Hepatocyte (in vitro differentiated cells): Measurements from ENCODE around the gene PPP1R3G. TPM values are rescaled to one million over a fixed set of nuclear protein-coding genes. Genes with fewer than 3 reads are reported as not detected.

Experiments
- DNase-seq: peaks from one replicate; pipeline ENCODE4 v3.0.0-alpha.2; 2016; ENCODE audit warnings: low spot score
- H2AFZ ChIP-seq: fragments of 200-600 bp; sonication (generic); 2 replicates; pipeline ENCODE4 v1.6.0; 2016; ENCODE audit warnings: antibody characterized with exemption, mild to moderate bottlenecking
- H3K27ac ChIP-seq: fragments of 200-600 bp; sonication (generic); 2 replicates; pipeline ENCODE4 v1.5.1; 2016; ENCODE audit warnings: mild to moderate bottlenecking
- H3K27me3 ChIP-seq: fragments of 200-600 bp; sonication (generic); 2 replicates; pipeline ENCODE4 v1.6.1; 2016
- H3K36me3 ChIP-seq: fragments of 200-600 bp; sonication (generic); replicated peaks from 2 replicates; pipeline ENCODE4 v1.5.1; 2016; ENCODE audit warnings: low read depth; ENCODE audit not compliant: insufficient read depth
- H3K4me1 ChIP-seq: fragments of 200-600 bp; sonication (generic); 2 replicates; pipeline ENCODE4 v1.5.1; 2016; ENCODE audit warnings: mild to moderate bottlenecking, moderate library complexity; ENCODE audit not compliant: insufficient read depth
- H3K4me2 ChIP-seq: fragments of 200-600 bp; sonication (generic); 2 replicates; pipeline ENCODE4 v1.6.0; 2016
- H3K4me3 ChIP-seq: fragments of 200-600 bp; sonication (generic); 2 replicates; pipeline ENCODE4 v1.5.1; 2016; ENCODE audit warnings: mild to moderate bottlenecking
- H3K79me2 ChIP-seq: fragments of 200-600 bp; sonication (generic); 2 replicates; pipeline ENCODE4 v1.6.0; 2017; ENCODE audit warnings: mild to moderate bottlenecking
- H3K9me2 ChIP-seq: fragments of 200-600 bp; sonication (generic); replicated peaks from 2 replicates; pipeline ENCODE4 v1.6.0; 2017; ENCODE audit warnings: mild to moderate bottlenecking; ENCODE audit not compliant: insufficient read depth
- H3K9me3 ChIP-seq: fragments of 200-600 bp; sonication (generic); 2 replicates; pipeline ENCODE4 v1.5.1; 2016; ENCODE audit warnings: low read depth, mild to moderate bottlenecking
- H4K20me1 ChIP-seq: fragments of 200-600 bp; sonication (generic); 2 replicates; pipeline ENCODE4 v1.6.0; 2016; ENCODE audit warnings: mild to moderate bottlenecking; ENCODE audit not compliant: insufficient read depth, poor library complexity, severe bottlenecking
- EZH2 ChIP-seq: fragments of 200-600 bp; sonication (generic); IDR thresholded peaks from 2 replicates; pipeline ENCODE4 v1.6.1; 2016; ENCODE audit warnings: antibody characterized with exemption, mild to moderate bottlenecking, borderline replicate concordance
- EZH2phosphoT487 ChIP-seq: fragments of 200-600 bp; sonication (generic); IDR thresholded peaks from one replicate; pipeline ENCODE4 v1.6.1; 2018; ENCODE audit warnings: antibody characterized with exemption, mild to moderate bottlenecking, low read depth, moderate library complexity; ENCODE audit not compliant: unreplicated experiment, severe bottlenecking
- WGBS: methylation state at CpG from one replicate; pipeline ENCODE4 v1.1.6; 2016; ENCODE audit warnings: low lambda C conversion rate; ENCODE audit errors: missing lambda C conversion rate; 5-methylcytosine and 5-hydroxymethylcytosine counted together
- polyA plus RNA-seq: library from polyadenylated mRNA; unstranded; fragments of >200 nt; fragmentation: Nextera tagmentation; extraction: Ambion mirVana; gene quantifications from 2 replicates; pipeline ENCODE4 v1.2.1, GENCODE V29; 2016
- total RNA-seq: library from RNA; depleted of rRNA; stranded (reverse); fragments of >200 nt; gene quantifications from 2 replicates; pipeline ENCODE4 v1.2.3, GENCODE V29; 2014
- TF ChIP-seq, protein P1 (sequence below): fragments of 200-600 bp; sonication (generic); IDR thresholded peaks from 2 replicates; pipeline ENCODE4 v1.5.1; 2016; ENCODE audit warnings: antibody characterized with exemption, mild to moderate bottlenecking; ENCODE audit not compliant: poor library complexity

The PPP1R3G gene
- total and polyA plus RNA-seq, 2 experiments from 2014 or later, result 0.47 to 0.82 TPM

DNA sequence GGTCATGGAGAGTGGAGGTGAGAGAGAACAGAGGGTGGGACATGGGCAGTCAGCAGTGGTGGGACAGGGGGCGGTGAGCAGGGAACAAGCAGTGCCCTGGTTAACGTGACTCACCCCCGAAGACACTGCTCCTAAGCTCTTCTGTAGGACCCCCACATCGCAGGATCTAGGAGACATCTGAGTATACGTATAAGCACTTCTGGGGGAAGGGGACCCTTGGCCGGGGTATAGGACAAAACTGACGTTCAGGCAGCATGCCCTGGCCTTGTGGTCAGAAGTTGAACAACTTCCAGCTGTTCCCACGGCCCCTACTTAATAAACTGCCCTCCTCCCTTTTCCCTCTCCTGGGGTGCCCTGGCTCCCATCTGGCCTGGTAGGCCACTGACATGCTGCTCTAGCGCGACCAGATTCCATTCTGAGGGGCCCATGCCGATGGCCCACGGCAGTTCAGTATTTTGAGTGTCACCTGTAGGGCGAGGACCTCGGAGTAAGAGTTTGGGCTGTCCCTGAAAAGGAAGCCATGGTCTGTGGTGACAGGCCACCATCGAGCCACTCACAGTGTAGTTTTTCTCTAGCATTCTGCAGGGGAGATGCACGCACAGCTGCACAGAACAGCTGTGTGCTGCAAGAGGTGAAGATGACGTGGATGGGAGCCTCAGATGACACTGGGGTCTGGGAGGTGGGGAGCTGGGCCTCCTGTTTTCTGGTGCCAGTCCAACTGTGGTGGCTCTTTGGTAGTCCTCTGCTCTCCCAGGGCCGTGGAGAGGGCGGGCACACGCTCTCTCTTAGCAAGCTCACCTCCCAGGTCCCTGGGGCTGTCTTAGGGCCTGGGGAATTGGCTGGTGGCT, 38.4 kb downstream of the PPP1R3G start:
- 92% methylated on average over 20 of the region's 20 CpGs for WGBS
- H4K20me1 ChIP-seq, result no peaks in the 10 kb centered on the region
- H3K27me3 ChIP-seq, result no peaks in the 10 kb centered on the region
- no peak overlapping the region for H3K27ac ChIP-seq
- no peaks in the 10 kb centered on the region for H3K36me3 ChIP-seq
- H3K9me3 ChIP-seq, result no peaks in the 10 kb centered on the region
- H3K79me2 ChIP-seq, result no peaks in the 10 kb centered on the region
- no peak overlapping the region for H2AFZ ChIP-seq
- no peak for TF ChIP-seq EZH2
- TF ChIP-seq, protein P1, sequence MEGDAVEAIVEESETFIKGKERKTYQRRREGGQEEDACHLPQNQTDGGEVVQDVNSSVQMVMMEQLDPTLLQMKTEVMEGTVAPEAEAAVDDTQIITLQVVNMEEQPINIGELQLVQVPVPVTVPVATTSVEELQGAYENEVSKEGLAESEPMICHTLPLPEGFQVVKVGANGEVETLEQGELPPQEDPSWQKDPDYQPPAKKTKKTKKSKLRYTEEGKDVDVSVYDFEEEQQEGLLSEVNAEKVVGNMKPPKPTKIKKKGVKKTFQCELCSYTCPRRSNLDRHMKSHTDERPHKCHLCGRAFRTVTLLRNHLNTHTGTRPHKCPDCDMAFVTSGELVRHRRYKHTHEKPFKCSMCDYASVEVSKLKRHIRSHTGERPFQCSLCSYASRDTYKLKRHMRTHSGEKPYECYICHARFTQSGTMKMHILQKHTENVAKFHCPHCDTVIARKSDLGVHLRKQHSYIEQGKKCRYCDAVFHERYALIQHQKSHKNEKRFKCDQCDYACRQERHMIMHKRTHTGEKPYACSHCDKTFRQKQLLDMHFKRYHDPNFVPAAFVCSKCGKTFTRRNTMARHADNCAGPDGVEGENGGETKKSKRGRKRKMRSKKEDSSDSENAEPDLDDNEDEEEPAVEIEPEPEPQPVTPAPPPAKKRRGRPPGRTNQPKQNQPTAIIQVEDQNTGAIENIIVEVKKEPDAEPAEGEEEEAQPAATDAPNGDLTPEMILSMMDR, result no peak
- H3K9me2 ChIP-seq, result no peaks in the 10 kb centered on the region
- no peak overlapping the region for H3K4me2 ChIP-seq
- peaks cover 13% of the 10 kb centered on the region for H3K4me1 ChIP-seq
- no peak overlapping the region for H3K4me3 ChIP-seq
- no peak for DNase-seq

DNA sequence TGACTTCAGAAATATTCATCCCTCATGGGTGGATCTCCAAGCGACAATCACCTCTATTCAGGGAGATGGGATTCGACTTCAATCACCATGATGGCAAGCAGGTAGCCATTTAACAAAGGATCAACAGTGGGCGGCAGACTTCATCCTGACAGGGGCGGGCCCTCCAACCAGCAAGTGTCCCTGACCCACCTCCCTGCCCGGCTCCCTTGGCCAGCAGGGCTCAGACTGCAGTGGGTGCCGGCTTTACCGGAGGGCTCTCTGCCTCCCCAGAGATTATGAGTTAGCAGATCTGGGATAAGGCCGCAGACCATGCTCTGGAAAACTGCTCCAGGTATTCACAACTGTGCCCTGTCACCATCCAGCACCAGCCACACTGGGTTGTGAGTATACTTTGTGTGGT, 39.4 kb downstream of the PPP1R3G start:
- no peak overlapping the region for H3K4me3 ChIP-seq
- no peaks in the 10 kb centered on the region for H3K27me3 ChIP-seq
- H3K36me3 ChIP-seq, result no peaks in the 10 kb centered on the region
- H3K9me2 ChIP-seq, result no peaks in the 10 kb centered on the region
- TF ChIP-seq EZH2 (no peak), EZH2phosphoT487 (no peak)
- TF ChIP-seq, protein P1, result no peak
- 93% methylated on average over 8 of the region's 8 CpGs for WGBS
- no peak overlapping the region for H3K27ac ChIP-seq
- H3K9me3 ChIP-seq, result no peaks in the 10 kb centered on the region
- H3K4me2 ChIP-seq, result no peak overlapping the region
- no peak for DNase-seq
- H3K4me1 ChIP-seq, result peaks cover 13% of the 10 kb centered on the region
- no peak overlapping the region for H2AFZ ChIP-seq
- no peaks in the 10 kb centered on the region for H4K20me1 ChIP-seq
- H3K79me2 ChIP-seq, result no peaks in the 10 kb centered on the region

GRCh38 chr6:5125152-5126006, 40.2 kb downstream of the PPP1R3G start:
- TF ChIP-seq EZH2phosphoT487 (no peak), EZH2 (no peak)
- TF ChIP-seq, protein P1, result no peak
- H2AFZ ChIP-seq, result no peak overlapping the region
- no peak overlapping the region for H3K4me3 ChIP-seq
- H3K9me3 ChIP-seq, result no peaks in the 10 kb centered on the region
- peaks cover 13% of the 10 kb centered on the region for H3K4me1 ChIP-seq
- peak; percentile 62 for DNase-seq
- H3K27me3 ChIP-seq, result no peaks in the 10 kb centered on the region
- H3K4me2 ChIP-seq, result no peak overlapping the region
- H3K27ac ChIP-seq, result no peak overlapping the region
- H4K20me1 ChIP-seq, result no peaks in the 10 kb centered on the region
- no peaks in the 10 kb centered on the region for H3K79me2 ChIP-seq
- H3K9me2 ChIP-seq, result no peaks in the 10 kb centered on the region
- no peaks in the 10 kb centered on the region for H3K36me3 ChIP-seq
- 72% methylated on average over 11 of the region's 11 CpGs for WGBS
